Fibroblast of villous mesenchyme (primary cell): ENCODE measurements around the gene MCF2L. TPM values are rescaled to one million over a fixed set of nuclear protein-coding genes. Genes with fewer than 3 reads are reported as not detected.

Experiments used
- DNase-seq: peaks from one replicate; pipeline ENCODE4 v3.0.0-alpha.2; 2010; ENCODE audit warnings: low read depth
- H3K4me3 ChIP-seq: 2 replicates; pipeline ENCODE4 v1.5.1; 2011; ENCODE audit warnings: low read depth, mild to moderate bottlenecking, low read length
- total RNA-seq: library from RNA; depleted of rRNA; stranded (reverse); fragments of >200 nt; gene quantifications from 2 replicates; pipeline ENCODE4 v1.2.3, GENCODE V29; 2012
- TF ChIP-seq, protein P1 (sequence below): IDR thresholded peaks from 2 replicates; pipeline ENCODE4 v1.5.1; 2012; ENCODE audit warnings: low read depth, mild to moderate bottlenecking, low read length; ENCODE audit not compliant: insufficient read depth

Gene MCF2L
- total RNA-seq, 1 donor, result under 0.01 TPM

DNA sequence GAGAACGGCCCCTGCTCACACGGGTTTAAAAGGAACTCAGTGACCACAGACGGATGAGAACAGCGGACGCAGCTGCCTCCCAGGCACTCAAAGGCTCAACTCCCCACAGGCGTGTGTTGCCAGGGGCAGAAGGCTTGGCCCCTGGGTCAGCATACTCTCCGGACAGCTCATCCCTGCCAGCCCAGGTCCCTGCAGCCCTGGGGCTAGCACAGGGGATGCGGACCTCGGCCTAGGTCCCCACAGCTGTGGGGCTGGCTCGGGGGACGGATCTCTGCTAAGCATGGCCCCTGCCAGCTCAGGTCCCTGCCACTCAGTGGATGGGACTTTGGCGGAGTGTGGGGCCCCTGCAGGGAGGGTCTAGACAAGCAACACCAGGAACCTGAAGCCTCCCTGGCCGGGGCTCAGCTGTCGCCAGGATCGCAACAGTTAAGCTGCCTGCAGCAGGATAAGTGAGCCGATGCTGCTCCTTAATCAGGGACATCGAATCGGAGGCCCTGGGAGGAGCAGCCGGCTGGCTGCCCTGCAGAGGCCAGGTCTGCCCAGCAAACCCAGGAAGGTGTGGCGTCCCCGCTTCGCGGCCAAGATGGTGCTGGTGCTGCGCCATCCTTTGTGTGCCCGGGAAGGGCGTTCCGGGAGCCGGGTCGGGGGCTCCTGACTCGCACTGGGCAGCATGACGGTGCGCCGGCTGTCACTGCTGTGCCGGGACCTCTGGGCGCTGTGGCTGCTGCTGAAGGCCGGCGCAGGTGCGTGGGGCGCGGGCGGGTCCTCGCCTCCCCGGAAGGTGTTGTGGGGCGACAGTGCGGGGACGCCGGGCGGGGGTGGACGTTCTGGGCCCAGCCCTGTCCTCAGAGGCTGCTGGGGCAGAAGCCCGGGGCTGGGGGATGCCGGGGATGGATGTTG is 32.5 kb downstream of the MCF2L start:
- no peak overlapping the region for H3K4me3 ChIP-seq
- TF ChIP-seq, protein P1, sequence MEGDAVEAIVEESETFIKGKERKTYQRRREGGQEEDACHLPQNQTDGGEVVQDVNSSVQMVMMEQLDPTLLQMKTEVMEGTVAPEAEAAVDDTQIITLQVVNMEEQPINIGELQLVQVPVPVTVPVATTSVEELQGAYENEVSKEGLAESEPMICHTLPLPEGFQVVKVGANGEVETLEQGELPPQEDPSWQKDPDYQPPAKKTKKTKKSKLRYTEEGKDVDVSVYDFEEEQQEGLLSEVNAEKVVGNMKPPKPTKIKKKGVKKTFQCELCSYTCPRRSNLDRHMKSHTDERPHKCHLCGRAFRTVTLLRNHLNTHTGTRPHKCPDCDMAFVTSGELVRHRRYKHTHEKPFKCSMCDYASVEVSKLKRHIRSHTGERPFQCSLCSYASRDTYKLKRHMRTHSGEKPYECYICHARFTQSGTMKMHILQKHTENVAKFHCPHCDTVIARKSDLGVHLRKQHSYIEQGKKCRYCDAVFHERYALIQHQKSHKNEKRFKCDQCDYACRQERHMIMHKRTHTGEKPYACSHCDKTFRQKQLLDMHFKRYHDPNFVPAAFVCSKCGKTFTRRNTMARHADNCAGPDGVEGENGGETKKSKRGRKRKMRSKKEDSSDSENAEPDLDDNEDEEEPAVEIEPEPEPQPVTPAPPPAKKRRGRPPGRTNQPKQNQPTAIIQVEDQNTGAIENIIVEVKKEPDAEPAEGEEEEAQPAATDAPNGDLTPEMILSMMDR, result no peak
- peak; percentile 3 for DNase-seq

DNA sequence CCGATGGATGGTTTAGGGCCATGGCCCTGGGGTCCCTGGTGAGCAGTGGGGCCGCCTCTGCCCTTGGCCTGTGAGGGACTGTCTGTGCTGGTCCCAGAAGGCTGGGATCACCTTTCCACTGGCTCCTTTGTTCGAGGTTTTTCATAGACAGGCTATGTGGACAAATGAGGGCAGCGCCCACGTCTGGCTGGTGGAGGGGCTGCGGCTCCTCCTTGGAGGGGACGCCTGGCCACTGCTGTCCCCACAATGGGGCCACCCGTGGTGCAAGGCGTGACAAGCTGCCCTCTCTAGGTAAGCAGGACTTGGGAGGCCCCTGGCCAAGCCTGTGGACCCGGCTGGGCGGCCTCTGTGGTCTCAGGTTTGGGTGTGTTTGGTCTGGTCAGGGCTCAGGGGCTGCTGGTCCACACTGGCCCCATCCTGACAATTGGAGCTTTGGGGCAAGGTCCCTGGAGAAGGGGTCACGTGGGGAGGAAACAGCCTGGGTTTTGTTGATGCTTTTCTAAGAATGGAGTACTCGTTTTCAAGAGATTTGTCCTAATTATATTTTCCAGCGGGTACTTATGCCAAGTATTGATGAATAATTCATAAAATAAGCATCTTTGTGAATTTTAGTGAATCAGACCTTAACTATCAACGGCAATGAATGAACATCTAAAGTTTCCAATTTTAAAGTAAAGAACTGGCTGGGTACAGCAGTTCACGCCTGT is 33.3 kb downstream of the MCF2L start:
- no peak overlapping the region for H3K4me3 ChIP-seq
- TF ChIP-seq, protein P1, result no peak
- DNase-seq, result no peak

DNA sequence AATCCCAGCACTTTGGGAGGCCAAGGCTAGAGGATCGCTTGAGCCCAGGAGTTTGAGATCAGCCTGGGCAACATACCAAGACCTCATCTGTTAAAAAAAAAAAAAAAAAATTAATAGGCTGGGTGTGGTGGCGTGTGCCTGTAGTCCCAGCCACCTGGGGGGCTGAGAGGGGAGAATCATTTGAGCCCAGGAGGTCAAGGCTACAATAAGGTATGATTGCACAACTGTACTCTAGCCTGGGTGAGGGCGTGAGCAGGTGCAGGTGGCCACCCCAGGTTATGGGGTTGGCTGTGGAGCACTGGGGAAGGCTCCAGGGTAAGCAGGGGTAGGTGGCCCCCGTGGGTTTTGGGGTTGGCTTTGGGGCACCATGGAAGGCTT is 33.9 kb downstream of the MCF2L start:
- no peak for DNase-seq
- TF ChIP-seq, protein P1, result no peak
- H3K4me3 ChIP-seq, result no peak overlapping the region

DNA sequence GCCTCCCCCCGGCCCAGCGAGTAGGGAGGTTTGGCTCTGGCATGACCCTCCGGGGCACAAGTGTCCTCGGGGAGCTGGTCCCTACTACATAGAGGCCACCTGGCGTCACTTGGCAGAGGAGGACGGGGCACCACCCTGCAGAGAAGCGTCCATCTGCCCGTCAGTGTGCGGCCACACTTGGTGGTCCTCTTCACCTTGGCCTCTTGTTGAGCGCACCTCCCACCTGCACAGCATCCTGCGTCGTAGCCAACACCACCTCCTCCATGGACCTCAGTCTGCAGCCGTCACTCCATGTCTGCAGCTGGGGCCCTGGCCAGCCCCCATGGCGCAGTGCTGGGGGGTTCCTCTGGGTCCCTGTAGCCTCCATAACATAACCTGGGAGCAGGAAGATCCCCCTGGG is 35.1 kb downstream of the MCF2L start:
- no peak for DNase-seq
- TF ChIP-seq, protein P1, result no peak
- H3K4me3 ChIP-seq, result no peak overlapping the region

DNA sequence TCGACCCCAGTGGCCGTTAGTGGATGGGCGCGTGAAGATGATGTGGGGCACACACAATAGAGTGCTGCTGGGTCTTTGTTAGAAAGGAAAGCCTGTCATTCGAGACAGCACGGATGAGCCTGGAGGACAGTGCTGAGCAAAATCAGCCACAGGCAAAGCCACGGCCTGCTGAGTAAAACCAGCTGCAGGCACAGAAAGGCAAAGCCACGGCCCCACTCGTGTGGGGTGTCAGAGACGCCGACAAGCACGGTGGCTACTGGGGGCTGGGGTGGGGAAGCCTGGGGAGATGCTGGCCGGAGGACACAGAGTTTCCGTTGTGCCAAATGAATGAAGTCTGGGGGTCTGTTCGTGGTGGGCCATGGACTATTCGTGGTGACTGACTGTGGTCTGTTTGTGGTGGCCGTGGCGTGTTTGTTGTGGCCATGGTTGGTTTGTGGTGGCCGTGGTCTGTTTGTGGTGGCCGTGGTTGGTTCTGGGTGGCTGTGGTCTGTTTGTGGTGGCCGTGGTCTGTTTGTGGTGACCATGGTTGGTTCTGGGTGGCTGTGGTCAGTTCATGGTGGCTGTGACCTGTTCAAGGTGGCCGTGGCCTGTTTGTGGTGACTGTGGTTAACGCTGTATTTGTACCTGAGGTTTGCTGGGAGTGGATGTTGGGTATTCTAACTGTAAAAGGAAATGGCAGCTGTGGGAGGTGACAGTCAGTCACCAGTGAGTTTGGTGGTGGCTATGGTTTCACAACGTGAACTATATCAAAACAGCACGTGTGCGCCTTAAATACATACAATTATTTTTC is 36.3 kb downstream of the MCF2L start:
- DNase-seq, result no peak
- H3K4me3 ChIP-seq, result no peak overlapping the region
- TF ChIP-seq, protein P1, result no peak

DNA sequence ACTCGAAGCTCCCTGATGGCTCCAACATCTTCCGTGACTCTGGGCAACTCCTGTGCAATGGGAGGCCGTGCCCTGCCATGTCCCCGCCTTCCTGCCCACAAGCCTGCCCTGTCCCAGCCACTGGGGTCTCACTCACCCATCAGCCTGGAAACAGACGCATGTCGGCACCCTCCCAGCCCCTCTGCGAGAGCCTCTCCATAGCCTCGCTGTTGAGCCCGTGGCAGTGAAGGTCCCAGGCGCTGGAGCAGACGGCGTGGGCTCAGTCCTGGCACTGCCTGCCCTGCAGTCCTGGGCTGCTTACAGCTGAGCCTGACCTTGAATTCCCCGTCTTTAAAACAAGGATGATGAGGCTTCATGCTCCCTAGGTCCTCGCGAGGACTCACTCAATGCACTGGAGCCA is 37.0 kb downstream of the MCF2L start:
- TF ChIP-seq, protein P1, result no peak
- no peak for DNase-seq
- no peak overlapping the region for H3K4me3 ChIP-seq
